ENCODE results near the gene FHIT.

FHIT gene

GRCh38 chr3:60645801-60646200 is 605.5 kb downstream of the FHIT start:
- no peak overlapping the region for H3K4me3 ChIP-seq (ENCODE audit: low read depth, low read length)
- TF ChIP-seq CTCF (IDR thresholded peaks at IDR 0.05; ENCODE audit: low read depth, low read length): no peak

DNA sequence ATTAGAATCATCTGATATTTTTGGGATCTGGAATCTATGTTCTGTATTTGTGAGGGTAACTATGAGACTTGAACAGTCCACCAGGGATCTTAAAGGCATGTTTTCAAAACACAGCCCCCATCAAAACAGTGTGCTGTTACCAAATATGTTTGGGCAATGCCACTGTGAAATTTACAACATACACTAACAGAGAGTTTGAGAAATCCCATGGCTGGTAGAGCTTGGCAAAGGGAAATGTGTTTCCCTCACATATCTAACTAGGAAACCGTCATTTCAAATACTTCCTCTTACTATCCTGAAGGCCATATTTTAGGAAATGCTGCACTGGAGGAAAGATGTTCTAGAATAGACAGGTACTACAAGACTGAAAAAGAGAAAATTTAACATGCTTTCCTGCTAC is 607.4 kb downstream of the FHIT start:
- TF ChIP-seq CTCF (IDR thresholded peaks at IDR 0.05; ENCODE audit: low read depth, low read length): no peak
- H3K4me3 ChIP-seq (ENCODE audit: low read depth, low read length): no peak overlapping the region

GRCh38 chr3:60641354-60641753 is 609.9 kb downstream of the FHIT start:
- TF ChIP-seq CTCF (IDR thresholded peaks at IDR 0.05; ENCODE audit: low read depth, low read length): no peak

GRCh38 chr3:60636846-60637245 is 614.4 kb downstream of the FHIT start:
- no peak for TF ChIP-seq CTCF (IDR thresholded peaks at IDR 0.05; ENCODE audit: low read depth, low read length)
- H3K4me3 ChIP-seq (ENCODE audit: low read depth, low read length): no peak overlapping the region

More at GRCh38 chr3:60641354-60641753, 609.9 kb downstream of the FHIT start:
- H3K4me3 ChIP-seq (ENCODE audit: low read depth, low read length): no peak overlapping the region

- TF ChIP-seq CTCF (IDR thresholded peaks at IDR 0.05; ENCODE audit: low read depth, low read length): no peak
- H3K4me3 ChIP-seq (ENCODE audit: low read depth, low read length): no peak overlapping the region
These were observed 617.6 kb downstream of the FHIT start for GRCh38 chr3:60633644-60634043.

- no peak overlapping the region for H3K4me3 ChIP-seq (ENCODE audit: low read depth, low read length)
- TF ChIP-seq CTCF (IDR thresholded peaks at IDR 0.05; ENCODE audit: low read depth, low read length): no peak
These were observed 619.7 kb downstream of the FHIT start for GRCh38 chr3:60631509-60631908.

DNA sequence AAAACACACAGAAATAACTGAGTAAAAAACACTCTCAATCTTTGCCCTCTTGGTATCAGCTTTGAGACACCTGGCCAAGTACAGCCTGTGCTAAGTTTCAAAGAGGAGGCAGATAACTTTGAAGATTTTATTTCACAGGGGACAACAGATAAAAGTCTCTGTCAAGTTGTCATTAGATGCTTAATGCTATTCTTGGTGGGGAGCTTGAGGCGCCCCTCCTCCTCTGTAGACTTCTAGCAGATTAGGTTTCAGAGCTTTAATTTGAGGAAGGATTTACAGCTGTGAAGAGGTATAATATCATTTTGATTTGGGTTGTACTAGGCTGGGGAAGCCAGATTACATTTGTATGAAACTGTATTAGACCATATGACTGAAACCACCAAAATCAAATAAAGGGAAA is 620.3 kb downstream of the FHIT start:
- H3K4me3 ChIP-seq (ENCODE audit: low read depth, low read length): no peak overlapping the region
- no peak for TF ChIP-seq CTCF (IDR thresholded peaks at IDR 0.05; ENCODE audit: low read depth, low read length)
